ENCODE data around the gene RFX3.

The RFX3 gene

GRCh38 chr9:3514786-3515185 lies 11.0 kb downstream of the RFX3 start:
- no peak for DNase-seq (ENCODE audit: low read depth)
- no peak overlapping the region for H3K4me3 ChIP-seq (replicated peaks; ENCODE audit: low read depth, low read length)
- no peak for TF ChIP-seq CTCF (IDR thresholded peaks at IDR 0.05; ENCODE audit: low read length, missing control alignments)

GRCh38 chr9:3513265-3513818 lies 12.5 kb downstream of the RFX3 start:
- DNase-seq (ENCODE audit: low read depth) = no peak
- TF ChIP-seq CTCF (IDR thresholded peaks at IDR 0.05; ENCODE audit: low read length, missing control alignments) = no peak
- H3K4me3 ChIP-seq (replicated peaks; ENCODE audit: low read depth, low read length) = no peak overlapping the region

- no peak overlapping the region for H3K4me3 ChIP-seq (replicated peaks; ENCODE audit: low read depth, low read length)
- no peak for DNase-seq (ENCODE audit: low read depth)
- TF ChIP-seq CTCF (IDR thresholded peaks at IDR 0.05; ENCODE audit: low read length, missing control alignments) = no peak
Measured at GRCh38 chr9:3511551-3511950, 14.2 kb downstream of the RFX3 start.

- H3K4me3 ChIP-seq (replicated peaks; ENCODE audit: low read depth, low read length) = no peak overlapping the region
- TF ChIP-seq CTCF (IDR thresholded peaks at IDR 0.05; ENCODE audit: low read length, missing control alignments) = no peak
- DNase-seq (ENCODE audit: low read depth) = no peak
Measured at GRCh38 chr9:3510796-3511195, 15.0 kb downstream of the RFX3 start.

GRCh38 chr9:3509926-3510325 lies 15.9 kb downstream of the RFX3 start:
- no peak overlapping the region for H3K4me3 ChIP-seq (replicated peaks; ENCODE audit: low read depth, low read length)
- no peak for DNase-seq (ENCODE audit: low read depth)
- TF ChIP-seq CTCF (IDR thresholded peaks at IDR 0.05; ENCODE audit: low read length, missing control alignments) = no peak

- no peak overlapping the region for H3K4me3 ChIP-seq (replicated peaks; ENCODE audit: low read depth, low read length)
- no peak for TF ChIP-seq CTCF (IDR thresholded peaks at IDR 0.05; ENCODE audit: low read length, missing control alignments)
- peak; percentile 6 for DNase-seq (ENCODE audit: low read depth)
Measured at GRCh38 chr9:3508521-3509291, 17.1 kb downstream of the RFX3 start.

GRCh38 chr9:3508078-3508431 lies 17.7 kb downstream of the RFX3 start:
- no peak overlapping the region for H3K4me3 ChIP-seq (replicated peaks; ENCODE audit: low read depth, low read length)
- DNase-seq (ENCODE audit: low read depth) = no peak
- no peak for TF ChIP-seq CTCF (IDR thresholded peaks at IDR 0.05; ENCODE audit: low read length, missing control alignments)
